GM12872 (cell line): ENCODE data around the gene AAGAB.

Source experiments
- TF ChIP-seq, protein P1 (sequence below): IDR thresholded peaks from 3 replicates; pipeline ENCODE4 v1.5.1; 2011; ENCODE audit warnings: low read depth, mild to moderate bottlenecking, low read length, moderate library complexity; ENCODE audit not compliant: insufficient read depth

The AAGAB gene

DNA sequence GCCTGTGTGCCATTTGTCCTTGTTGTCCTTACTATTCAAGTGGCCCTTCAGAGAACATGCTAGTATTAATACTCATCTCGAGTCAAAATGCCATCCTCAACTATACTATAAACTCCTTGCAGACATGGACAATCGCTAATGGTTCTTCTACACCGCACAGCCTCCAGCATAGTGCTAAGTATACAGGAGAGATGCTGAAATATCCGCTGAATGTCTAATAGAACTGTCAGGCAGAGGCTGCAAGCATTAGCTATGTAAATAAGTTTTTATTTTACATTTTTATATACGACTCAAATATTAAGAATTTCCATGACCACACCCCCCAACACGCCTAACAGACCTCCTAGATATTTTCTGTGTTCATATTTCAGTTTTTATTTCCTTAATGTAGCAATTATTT lies 39.4 kb downstream of the AAGAB start:
- TF ChIP-seq, protein P1, sequence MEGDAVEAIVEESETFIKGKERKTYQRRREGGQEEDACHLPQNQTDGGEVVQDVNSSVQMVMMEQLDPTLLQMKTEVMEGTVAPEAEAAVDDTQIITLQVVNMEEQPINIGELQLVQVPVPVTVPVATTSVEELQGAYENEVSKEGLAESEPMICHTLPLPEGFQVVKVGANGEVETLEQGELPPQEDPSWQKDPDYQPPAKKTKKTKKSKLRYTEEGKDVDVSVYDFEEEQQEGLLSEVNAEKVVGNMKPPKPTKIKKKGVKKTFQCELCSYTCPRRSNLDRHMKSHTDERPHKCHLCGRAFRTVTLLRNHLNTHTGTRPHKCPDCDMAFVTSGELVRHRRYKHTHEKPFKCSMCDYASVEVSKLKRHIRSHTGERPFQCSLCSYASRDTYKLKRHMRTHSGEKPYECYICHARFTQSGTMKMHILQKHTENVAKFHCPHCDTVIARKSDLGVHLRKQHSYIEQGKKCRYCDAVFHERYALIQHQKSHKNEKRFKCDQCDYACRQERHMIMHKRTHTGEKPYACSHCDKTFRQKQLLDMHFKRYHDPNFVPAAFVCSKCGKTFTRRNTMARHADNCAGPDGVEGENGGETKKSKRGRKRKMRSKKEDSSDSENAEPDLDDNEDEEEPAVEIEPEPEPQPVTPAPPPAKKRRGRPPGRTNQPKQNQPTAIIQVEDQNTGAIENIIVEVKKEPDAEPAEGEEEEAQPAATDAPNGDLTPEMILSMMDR = no peak

DNA sequence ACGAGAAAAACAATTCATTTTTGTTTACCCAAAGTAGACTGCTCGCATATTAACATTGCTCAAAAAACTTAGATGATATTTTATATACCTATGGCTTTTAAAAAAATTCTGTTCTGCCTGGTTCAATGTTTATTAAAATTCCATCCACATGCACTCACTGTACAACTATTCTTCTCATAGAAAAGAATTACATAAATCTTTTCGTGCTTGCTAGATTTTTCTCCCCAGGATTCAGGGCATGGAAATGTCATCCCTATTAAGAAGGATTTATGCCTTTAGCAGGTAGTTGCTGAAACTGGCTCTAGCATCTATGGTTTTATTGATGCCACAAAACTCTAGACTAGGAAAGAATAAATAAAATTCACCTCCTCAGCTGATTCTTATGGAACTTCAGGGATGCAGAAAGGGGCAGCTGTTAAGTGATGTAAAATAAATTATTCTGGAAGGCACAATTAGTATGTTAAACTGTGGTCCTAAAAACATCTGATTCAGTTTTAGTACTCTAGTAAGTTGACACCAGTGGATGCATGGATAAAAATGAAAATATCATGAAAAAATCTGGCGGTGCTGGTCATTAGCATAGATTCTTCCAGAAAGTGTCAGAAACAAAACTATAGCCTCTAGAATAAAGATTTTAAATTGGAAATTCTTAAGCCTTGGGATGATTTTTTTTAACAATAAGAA lies 41.6 kb downstream of the AAGAB start:
- TF ChIP-seq, protein P1 = no peak

- TF ChIP-seq, protein P1 = no peak
Observed at GRCh38 chr15:67210555-67211168, 43.8 kb downstream of the AAGAB start.

DNA sequence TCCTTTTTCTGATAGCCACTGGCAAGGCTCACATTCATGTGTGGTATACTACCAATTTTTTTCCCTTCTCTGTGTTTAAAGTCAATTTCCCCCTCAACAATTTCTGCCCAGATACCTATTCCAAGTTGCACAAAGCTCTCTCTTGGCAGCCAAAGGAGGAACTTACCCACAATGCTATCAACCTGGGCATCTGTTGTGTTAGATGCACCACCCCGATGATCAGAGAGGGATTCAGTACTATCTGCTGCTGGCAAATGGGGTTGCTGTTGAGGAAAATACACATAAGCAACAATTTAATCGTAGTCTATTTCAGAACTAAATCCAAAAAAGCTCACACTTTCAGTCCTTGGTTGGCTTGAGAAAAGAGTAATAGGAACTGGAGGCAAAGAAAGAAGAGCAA lies 46.1 kb downstream of the AAGAB start:
- TF ChIP-seq, protein P1 = no peak

DNA sequence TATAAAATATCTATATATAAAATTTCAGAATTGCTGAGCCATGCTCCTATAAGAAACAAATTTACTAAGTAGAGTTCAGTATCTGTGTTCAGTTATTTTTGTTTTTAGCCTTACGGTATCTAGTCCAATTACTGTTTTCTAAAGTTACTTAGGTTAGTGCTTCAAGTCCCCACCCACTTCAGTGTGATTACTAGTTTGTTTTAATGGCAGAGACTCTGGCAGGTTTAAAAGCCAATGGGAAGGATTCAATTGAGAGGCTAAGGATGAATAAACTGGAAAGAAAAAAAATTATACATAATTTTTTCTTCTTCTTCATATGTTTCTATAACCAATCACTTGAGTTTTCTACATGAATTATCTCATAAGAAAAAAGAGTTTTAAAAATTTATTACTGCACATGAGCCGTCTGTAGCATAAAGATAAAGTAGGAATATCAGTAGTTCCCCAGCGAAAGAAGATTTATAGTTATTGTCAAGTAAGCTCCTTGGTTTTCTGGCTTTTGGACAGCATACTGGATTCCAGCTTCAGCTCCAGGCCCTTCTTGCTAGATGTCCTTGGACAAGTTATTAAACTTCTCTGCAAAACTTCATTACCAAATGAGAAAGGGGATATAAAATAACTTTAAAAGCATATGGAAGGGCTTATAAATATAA lies 46.8 kb downstream of the AAGAB start:
- TF ChIP-seq, protein P1 = no peak

DNA sequence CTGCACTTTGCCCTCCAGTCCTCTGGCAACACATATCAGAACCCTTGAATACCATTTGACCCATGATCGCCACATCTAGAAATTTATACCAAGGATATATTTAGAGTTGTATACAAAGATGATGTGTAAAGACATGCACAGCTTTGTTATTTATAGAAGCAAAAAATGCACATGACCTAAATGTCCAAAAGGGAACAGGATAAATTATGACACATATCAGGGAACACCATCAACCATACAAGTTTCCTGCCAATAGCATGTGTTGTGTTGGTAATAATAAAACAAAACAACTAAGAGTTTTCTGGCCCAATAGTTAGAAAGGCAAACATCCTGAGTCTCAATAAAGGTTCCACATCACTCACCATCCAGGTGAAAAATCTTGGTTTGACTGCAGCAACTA lies 51.5 kb downstream of the AAGAB start:
- TF ChIP-seq, protein P1 = no peak

- TF ChIP-seq, protein P1 = no peak
Observed at GRCh38 chr15:67202091-67202490, 52.4 kb downstream of the AAGAB start.
